ENCODE data around the gene TMPRSS12. TPM values are rescaled to one million over a fixed set of nuclear protein-coding genes. Genes with fewer than 3 reads are reported as not detected.
"Not testable (repeated sequence)": the region's sequence is repeated elsewhere in the genome, so short reads cannot be mapped to it uniquely, and the experiment has no call there.

The TMPRSS12 gene
- polyA plus RNA-seq, 4 donors, result 0.08 TPM; not detected in 3

GRCh38 chr12:50925342-50925651, 82.6 kb downstream of the TMPRSS12 start:
- no peak for DNase-seq (ENCODE audit: low read depth in 4 of 4, low spot score in 3 of 4)

DNA sequence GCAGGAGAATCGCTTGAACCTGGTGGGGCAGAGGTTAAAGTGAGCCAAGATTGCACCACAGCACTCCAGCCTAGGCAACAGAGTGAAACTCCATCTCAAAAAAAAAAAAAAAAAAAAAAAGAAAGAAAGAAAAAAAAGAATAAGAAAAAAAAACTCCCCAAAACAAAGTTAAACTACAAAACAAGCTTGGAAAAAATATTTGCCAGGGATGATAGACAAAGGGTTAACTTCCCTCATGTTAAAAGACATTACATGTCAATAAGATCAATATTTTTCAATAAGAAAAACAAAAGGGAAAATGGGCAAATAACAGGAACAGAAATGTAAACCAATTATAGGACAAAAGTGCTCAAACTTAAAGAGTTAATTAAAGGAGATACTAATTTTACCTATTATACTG, 83.2 kb downstream of the TMPRSS12 start:
- no peak for DNase-seq (ENCODE audit: low read depth in 4 of 4, low spot score in 3 of 4)

DNA sequence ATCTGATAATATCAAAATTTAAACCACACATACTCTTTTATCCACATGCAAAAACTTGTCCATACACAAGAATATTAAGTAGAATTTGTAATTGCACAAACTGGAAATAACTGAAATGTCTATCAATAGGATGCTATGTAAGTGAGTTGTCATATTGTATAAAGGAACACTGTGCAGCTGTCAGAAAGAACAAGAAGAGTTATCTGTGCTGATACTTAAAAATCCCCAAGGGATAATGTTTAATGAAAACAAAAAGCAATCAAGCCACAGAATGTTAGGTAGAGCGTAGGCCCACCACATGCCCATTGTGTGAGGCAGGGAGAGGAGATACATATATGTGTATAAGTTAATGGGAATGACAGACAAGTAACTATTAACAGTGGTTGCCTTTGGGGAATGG, 83.7 kb downstream of the TMPRSS12 start:
- DNase-seq (ENCODE audit: low read depth in 4 of 4, low spot score in 3 of 4), result no peak

- DNase-seq (ENCODE audit: low read depth in 4 of 4, low spot score in 3 of 4), result not testable (repeated sequence)
These were observed 84.2 kb downstream of the TMPRSS12 start for GRCh38 chr12:50926932-50927331.

- no peak for DNase-seq (ENCODE audit: low read depth in 4 of 4, low spot score in 3 of 4)
These were observed 84.6 kb downstream of the TMPRSS12 start for GRCh38 chr12:50927356-50927755.

GRCh38 chr12:50927766-50928224, 85.1 kb downstream of the TMPRSS12 start:
- no peak for DNase-seq (ENCODE audit: low read depth in 4 of 4, low spot score in 3 of 4)

DNA sequence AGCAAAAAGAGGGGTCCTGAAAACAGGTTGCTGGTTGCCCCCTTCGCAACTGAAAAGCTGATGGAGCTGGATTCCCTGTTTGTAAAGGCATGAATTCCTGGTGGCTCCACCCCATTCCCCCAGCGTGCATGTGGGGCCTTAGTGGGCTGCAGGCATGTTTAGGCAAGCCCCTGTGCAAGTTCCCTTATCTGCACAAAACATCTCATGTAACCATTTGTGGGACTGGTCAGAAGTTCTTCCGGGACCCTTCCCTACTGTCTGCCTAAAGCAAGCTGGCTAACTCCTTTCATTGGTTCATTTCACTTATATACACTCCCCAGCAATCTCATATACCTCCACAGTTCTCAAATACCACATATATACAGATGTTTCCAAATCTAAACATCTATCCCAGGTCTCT, 85.7 kb downstream of the TMPRSS12 start:
- DNase-seq (ENCODE audit: low read depth in 4 of 4, low spot score in 3 of 4), result no peak

- no peak for DNase-seq (ENCODE audit: low read depth in 4 of 4, low spot score in 3 of 4)
These were observed 87.1 kb downstream of the TMPRSS12 start for GRCh38 chr12:50929831-50930230.

DNA sequence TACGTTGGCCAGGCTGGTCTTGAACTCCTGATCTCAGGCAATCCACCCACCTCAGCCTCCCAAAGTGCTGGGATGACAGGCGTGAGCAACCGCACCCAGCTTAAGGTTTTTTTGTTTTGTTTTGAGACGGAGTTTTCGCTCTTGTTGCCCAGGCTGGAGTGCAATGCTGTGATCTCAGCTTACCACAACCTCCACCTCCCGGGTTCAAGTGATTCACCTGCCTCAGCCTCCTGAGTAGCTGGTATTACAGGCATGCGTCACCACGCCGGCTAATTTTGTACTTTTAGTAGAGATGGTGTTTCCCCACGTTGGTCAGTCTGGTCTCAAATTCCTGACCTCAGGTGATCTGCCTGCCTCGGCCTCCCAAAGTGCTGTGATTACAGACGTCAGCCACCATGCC, 87.8 kb downstream of the TMPRSS12 start:
- DNase-seq (ENCODE audit: low read depth in 4 of 4, low spot score in 3 of 4), result not testable (repeated sequence)

DNA sequence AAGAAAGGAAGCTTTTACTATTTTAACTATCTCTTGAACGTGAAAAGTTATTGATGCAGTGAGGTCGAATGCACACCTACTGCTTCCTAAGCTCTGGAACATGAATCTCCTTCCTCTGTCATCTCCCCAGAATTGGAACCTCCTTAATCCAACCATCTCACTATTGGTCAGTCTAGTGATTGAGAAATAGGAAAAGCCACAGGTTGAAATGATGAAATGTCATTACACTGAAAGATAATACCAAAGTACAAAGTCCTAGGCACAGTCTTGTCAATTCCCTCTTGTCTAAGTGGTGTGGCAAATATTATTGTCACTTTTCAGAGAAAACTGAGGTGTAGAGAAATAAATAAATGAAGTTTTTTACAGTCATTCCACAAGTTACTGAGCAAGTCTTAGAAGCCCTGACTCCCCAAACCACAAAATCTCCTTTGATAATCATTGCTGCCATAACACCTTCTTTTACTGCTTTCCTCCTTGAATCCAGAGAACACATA, 90.1 kb downstream of the TMPRSS12 start:
- no peak for DNase-seq (ENCODE audit: low read depth in 4 of 4, low spot score in 3 of 4)

DNA sequence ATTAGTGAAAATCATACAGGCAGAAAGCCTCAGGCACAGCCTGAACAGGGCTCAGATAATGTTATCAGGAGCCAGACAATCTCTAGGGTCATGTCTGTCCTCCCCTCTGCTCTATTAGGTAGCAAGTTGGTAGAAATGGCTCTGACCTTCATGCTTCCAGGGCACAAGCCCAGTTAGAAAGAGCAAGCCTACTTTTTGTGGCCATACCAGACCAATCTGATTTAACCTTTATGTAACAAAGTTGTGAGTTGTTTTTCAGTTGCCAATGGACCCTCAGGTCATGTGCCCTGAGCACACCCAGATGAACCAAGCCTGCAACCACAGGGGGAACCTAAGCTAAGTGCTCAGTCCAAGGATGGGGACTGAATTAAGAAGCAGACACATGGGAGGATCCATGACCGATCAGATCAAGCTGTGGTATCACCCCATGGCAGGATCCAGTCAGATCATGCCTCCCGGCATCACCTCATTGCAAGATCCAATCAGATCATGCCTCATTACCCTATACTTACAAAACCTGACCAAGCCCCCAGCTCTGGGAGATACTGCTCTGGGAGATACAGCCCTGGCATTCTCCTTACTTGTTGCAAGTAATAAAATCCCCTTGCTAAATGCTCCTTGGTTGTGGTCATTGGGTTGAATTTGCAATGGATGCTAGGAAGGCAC, 90.9 kb downstream of the TMPRSS12 start:
- DNase-seq (ENCODE audit: low read depth in 4 of 4, low spot score in 3 of 4), result no peak

DNA sequence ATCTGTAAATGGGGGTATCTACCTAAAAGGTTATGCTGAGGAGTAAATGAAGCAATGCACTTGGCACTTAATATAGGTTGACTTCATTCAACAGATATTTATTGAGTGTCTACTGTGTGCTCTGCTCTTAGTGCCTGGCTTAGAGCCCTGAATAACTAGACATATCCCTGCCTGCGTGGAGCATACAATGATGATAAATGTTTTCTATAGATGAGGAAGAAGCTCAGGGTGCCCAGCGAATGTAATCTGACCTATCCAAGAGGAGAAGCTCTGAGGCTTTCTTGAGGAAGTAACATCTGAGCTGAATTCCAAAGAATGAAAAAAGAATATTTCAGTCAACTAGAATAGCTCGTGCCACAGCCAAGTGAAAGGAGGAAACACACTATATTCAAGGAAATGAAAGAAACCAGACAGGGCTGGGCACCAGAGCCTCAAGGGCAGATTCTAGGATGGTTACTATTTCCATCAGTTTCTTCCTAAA, 91.7 kb downstream of the TMPRSS12 start:
- DNase-seq (ENCODE audit: low read depth in 4 of 4, low spot score in 3 of 4), result no peak

DNA sequence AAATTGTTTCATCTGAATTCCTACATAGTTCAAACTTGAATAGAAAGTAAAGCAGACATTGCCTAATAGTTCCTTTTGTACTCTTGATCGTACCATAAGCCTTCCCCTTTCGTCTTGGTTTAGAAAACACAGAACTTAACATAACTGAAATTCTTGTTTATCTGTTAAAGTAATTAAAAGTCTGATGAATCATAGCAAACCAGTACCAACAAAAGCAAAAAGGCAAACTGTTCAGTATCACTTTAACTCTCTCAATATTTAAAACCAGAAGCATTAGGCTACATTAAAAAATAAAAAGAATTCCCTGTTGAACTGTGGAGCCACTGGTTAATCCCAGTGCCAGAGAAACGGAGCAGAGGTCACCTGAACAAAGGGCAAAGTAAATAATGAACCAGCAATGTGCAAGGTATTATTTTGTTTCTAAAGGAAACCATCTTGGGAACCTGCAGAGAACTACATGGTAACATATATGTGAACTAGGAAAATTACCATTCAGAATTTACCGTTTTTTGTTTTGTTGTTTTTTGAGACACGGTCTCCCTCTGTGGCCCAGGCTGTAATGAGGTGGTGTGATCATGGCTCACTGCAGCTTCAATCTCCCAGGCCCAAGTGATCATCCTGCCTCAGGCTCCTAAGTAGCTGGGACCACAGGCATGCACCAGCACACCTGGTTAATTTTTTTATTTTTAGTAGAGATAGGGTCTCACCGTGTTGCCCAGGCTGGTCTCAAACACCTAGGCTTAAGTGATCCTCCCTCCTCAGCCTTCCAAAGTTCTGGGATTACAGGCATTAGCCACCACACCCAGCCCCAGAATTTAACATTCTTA, 92.5 kb downstream of the TMPRSS12 start:
- no peak for DNase-seq (ENCODE audit: low read depth in 4 of 4, low spot score in 3 of 4)

- DNase-seq (ENCODE audit: low read depth in 4 of 4, low spot score in 3 of 4), result no peak
These were observed 94.2 kb downstream of the TMPRSS12 start for GRCh38 chr12:50936821-50937530.

Other genes with a start within 250 kb of the TMPRSS12 start
- 10 to 100 TPM; 41.2 to 50.2 (median 46.9) TPM for gene ATF1, start 78.8 kb upstream of the TMPRSS12 start, polyA plus RNA-seq (ENCODE audit: insufficient read length in 4 of 4)
- not detected for gene HIGD1C, start 109.6 kb downstream of the TMPRSS12 start, polyA plus RNA-seq (ENCODE audit: insufficient read length in 4 of 4)
- gene SLC11A2, start 183.5 kb downstream of the TMPRSS12 start, polyA plus RNA-seq (ENCODE audit: insufficient read length in 4 of 4), result 10 to 100 TPM; 35.8 to 60.2 (median 51.1) TPM
- 100 to 1,000 TPM in 2 of 4 donors, 10 to 100 TPM in 2; 77.6 to 137 (median 97.6) TPM for gene LETMD1, start 205.4 kb downstream of the TMPRSS12 start, polyA plus RNA-seq (ENCODE audit: insufficient read length in 4 of 4)
- 10 to 100 TPM; 37.5 to 46.6 (median 40.4) TPM for gene CSRNP2, start 240.7 kb downstream of the TMPRSS12 start, polyA plus RNA-seq (ENCODE audit: insufficient read length in 4 of 4)